Hepatocyte (in vitro differentiated cells): ENCODE results near the gene GABRE.

ENCODE experiments used
- CTCF ChIP-seq: fragments of 200-600 bp; sonication (generic); IDR thresholded peaks from 2 replicates; pipeline ENCODE4 v1.5.1; 2016; ENCODE audit warnings: antibody characterized with exemption, mild to moderate bottlenecking; ENCODE audit not compliant: poor library complexity
- EZH2 ChIP-seq: fragments of 200-600 bp; sonication (generic); IDR thresholded peaks from 2 replicates; pipeline ENCODE4 v1.6.1; 2016; ENCODE audit warnings: antibody characterized with exemption, mild to moderate bottlenecking, borderline replicate concordance
- EZH2phosphoT487 ChIP-seq: fragments of 200-600 bp; sonication (generic); IDR thresholded peaks from one replicate; pipeline ENCODE4 v1.6.1; 2018; ENCODE audit warnings: antibody characterized with exemption, mild to moderate bottlenecking, low read depth, moderate library complexity; ENCODE audit not compliant: unreplicated experiment, severe bottlenecking

GRCh38 chrX:151977923-151978322 lies 3.4 kb upstream of the GABRE start:
- no peak for TF ChIP-seq CTCF
- TF ChIP-seq EZH2: no peak
- no peak for TF ChIP-seq EZH2phosphoT487
